Measurements from ENCODE around the gene FSTL4. TPM values are rescaled to one million over a fixed set of nuclear protein-coding genes. Genes with fewer than 3 reads are reported as not detected.

Gene FSTL4
- polyA plus RNA-seq, 1 donor from 2014 or later = 0.57 TPM

DNA sequence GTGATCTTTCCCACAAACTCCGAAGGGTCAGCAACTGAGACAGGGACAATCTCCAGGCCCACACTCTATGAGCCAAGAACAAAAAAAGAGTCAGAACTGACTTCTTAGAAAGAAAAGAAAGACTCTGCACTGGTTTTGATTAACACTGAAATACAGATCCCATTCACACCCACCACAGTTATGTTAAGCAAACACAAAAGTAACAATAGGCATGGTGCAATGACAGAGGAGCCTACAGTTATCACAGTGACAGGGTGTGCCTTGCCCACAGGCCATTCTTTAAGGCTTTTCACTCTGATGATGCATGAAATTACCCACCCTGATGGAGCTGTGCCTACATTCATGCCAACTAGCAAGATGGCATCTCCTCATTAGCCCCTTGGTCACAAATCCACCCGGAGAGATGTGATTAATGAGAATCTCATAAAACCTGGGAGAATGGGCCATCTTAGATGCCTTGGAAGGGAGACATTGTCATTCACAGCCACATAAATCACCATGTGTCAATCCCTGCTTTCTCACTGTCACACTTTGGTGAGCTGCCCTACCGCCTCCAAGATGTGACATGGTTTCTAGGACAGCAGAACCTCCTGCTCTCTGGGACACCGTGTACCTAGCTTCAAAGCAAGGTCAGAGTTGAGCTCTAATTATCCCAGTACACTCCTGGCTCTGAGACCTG lies 27.6 kb upstream of the FSTL4 start (continued):
- TF ChIP-seq TAF1 (IDR thresholded peaks at IDR 0.05; ENCODE audit: low read depth) = no peak

DNA sequence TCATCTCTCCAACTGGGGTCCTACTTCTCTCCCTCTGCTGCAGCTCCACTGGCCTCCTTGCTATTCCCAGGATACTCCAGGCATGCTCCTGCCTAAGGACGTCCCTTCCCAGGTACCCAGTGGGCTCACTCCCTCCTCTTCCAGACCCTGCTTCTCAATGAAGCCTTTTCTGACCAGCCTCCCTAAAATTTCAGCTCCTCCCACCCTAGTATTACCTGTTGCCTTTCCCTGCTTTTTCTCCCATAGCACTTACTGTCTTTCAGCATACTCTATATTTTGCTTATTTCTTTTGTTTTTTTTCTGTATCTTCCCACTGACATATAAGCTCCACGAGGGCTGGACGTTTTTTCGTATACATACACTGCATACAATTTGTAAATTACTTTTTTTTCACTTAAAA lies 26.1 kb upstream of the FSTL4 start:
- TF ChIP-seq POLR2AphosphoS5 (IDR thresholded peaks at IDR 0.05) (no peak), SMC3 (conservative IDR thresholded peaks at IDR 0.05; ENCODE audit: poor library complexity) (no peak), EP300 (conservative IDR thresholded peaks at IDR 0.05; ENCODE audit: poor library complexity, severe bottlenecking) (no peak), RAD21 (conservative IDR thresholded peaks at IDR 0.05) (no peak)
- no peaks in the 10 kb centered on the region for H3F3A ChIP-seq (ENCODE audit: insufficient read depth, low read length, poor library complexity, severe bottlenecking)

DNA sequence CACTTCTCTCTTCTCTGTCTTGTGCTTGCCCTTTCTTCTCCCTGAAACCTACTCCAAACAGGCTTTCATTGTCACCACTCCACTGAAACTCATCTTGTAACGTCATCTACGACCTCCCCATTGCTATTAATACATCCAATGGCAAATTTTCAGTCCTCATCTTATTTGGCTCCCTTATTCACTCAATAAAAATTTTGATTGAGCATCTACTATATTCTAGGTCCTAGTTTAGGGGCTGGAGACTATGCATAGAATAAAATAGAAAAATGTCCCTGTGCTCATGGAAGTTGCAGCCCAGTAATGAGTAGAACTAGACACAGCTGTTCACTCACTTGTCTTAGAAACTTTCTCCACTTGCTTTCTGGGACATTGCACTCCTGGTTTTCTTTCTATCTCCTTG lies 24.9 kb upstream of the FSTL4 start:
- no peak for TF ChIP-seq POLR2AphosphoS5 (IDR thresholded peaks at IDR 0.05)
- TF ChIP-seq, protein P1, sequence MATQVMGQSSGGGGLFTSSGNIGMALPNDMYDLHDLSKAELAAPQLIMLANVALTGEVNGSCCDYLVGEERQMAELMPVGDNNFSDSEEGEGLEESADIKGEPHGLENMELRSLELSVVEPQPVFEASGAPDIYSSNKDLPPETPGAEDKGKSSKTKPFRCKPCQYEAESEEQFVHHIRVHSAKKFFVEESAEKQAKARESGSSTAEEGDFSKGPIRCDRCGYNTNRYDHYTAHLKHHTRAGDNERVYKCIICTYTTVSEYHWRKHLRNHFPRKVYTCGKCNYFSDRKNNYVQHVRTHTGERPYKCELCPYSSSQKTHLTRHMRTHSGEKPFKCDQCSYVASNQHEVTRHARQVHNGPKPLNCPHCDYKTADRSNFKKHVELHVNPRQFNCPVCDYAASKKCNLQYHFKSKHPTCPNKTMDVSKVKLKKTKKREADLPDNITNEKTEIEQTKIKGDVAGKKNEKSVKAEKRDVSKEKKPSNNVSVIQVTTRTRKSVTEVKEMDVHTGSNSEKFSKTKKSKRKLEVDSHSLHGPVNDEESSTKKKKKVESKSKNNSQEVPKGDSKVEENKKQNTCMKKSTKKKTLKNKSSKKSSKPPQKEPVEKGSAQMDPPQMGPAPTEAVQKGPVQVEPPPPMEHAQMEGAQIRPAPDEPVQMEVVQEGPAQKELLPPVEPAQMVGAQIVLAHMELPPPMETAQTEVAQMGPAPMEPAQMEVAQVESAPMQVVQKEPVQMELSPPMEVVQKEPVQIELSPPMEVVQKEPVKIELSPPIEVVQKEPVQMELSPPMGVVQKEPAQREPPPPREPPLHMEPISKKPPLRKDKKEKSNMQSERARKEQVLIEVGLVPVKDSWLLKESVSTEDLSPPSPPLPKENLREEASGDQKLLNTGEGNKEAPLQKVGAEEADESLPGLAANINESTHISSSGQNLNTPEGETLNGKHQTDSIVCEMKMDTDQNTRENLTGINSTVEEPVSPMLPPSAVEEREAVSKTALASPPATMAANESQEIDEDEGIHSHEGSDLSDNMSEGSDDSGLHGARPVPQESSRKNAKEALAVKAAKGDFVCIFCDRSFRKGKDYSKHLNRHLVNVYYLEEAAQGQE (IDR thresholded peaks at IDR 0.05; ENCODE audit: borderline replicate concordance) = no peak
- no peak for TF ChIP-seq EP300 (conservative IDR thresholded peaks at IDR 0.05; ENCODE audit: poor library complexity, severe bottlenecking)
- no peak for TF ChIP-seq SMC3 (conservative IDR thresholded peaks at IDR 0.05; ENCODE audit: poor library complexity)
- no peak for TF ChIP-seq RAD21 (conservative IDR thresholded peaks at IDR 0.05)
- TF ChIP-seq, protein P2, sequence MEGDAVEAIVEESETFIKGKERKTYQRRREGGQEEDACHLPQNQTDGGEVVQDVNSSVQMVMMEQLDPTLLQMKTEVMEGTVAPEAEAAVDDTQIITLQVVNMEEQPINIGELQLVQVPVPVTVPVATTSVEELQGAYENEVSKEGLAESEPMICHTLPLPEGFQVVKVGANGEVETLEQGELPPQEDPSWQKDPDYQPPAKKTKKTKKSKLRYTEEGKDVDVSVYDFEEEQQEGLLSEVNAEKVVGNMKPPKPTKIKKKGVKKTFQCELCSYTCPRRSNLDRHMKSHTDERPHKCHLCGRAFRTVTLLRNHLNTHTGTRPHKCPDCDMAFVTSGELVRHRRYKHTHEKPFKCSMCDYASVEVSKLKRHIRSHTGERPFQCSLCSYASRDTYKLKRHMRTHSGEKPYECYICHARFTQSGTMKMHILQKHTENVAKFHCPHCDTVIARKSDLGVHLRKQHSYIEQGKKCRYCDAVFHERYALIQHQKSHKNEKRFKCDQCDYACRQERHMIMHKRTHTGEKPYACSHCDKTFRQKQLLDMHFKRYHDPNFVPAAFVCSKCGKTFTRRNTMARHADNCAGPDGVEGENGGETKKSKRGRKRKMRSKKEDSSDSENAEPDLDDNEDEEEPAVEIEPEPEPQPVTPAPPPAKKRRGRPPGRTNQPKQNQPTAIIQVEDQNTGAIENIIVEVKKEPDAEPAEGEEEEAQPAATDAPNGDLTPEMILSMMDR (IDR thresholded peaks at IDR 0.05; ENCODE audit: poor library complexity, severe bottlenecking) = no peak
- no peak for TF ChIP-seq TAF1 (IDR thresholded peaks at IDR 0.05; ENCODE audit: low read depth)
- TF ChIP-seq EZH2 (IDR thresholded peaks at IDR 0.05; ENCODE audit: borderline replicate concordance, insufficient read depth, low read length, poor library complexity, severe bottlenecking) = no peak
- no peak for TF ChIP-seq MXI1 (conservative IDR thresholded peaks at IDR 0.05; ENCODE audit: poor library complexity, severe bottlenecking)
- H3F3A ChIP-seq (ENCODE audit: insufficient read depth, low read length, poor library complexity, severe bottlenecking) = no peaks in the 10 kb centered on the region
- H2AFZ ChIP-seq (ENCODE audit: low read depth, low read length) = no peak overlapping the region
- no peak overlapping the region for H3K4me2 ChIP-seq (ENCODE audit: low read length)
- no peak overlapping the region for H3K27ac ChIP-seq (ENCODE audit: low read length)
- no peaks in the 10 kb centered on the region for H4K20me1 ChIP-seq (ENCODE audit: insufficient read depth)
- no peaks in the 10 kb centered on the region for H3K36me3 ChIP-seq (ENCODE audit: insufficient read depth, low read length)
- H3K9me2 ChIP-seq (ENCODE audit: insufficient read depth, low read length) = no peaks in the 10 kb centered on the region
- H3K79me2 ChIP-seq (replicated peaks; ENCODE audit: insufficient read depth, low read length) = no peaks in the 10 kb centered on the region
- H3K27me3 ChIP-seq (ENCODE audit: insufficient read depth, low read depth, low read length) = no peaks in the 10 kb centered on the region
- H3K4me3 ChIP-seq (ENCODE audit: low read length) = no peak overlapping the region
- no peaks in the 10 kb centered on the region for H3K9me3 ChIP-seq (ENCODE audit: low read length)
- no peak overlapping the region for H3K9ac ChIP-seq (ENCODE audit: low read length)

More for the DNA sequence above, 26.1 kb upstream of the FSTL4 start:
- Histone ChIP-seq H3K9me3 (ENCODE audit: low read length) (no peaks in the 10 kb centered on the region), H3K4me2 (ENCODE audit: low read length) (no peak overlapping the region), H4K20me1 (ENCODE audit: insufficient read depth) (no peaks in the 10 kb centered on the region), H3K36me3 (ENCODE audit: insufficient read depth, low read length) (no peaks in the 10 kb centered on the region), H2AFZ (ENCODE audit: low read depth, low read length) (no peak overlapping the region), H3K27me3 (ENCODE audit: insufficient read depth, low read depth, low read length) (no peaks in the 10 kb centered on the region), H3K27ac (ENCODE audit: low read length) (no peak overlapping the region), H3K9ac (ENCODE audit: low read length) (no peak overlapping the region), H3K9me2 (ENCODE audit: insufficient read depth, low read length) (no peaks in the 10 kb centered on the region), H3K79me2 (replicated peaks; ENCODE audit: insufficient read depth, low read length) (no peaks in the 10 kb centered on the region), H3K4me3 (ENCODE audit: low read length) (no peak overlapping the region)

All from neural cell (in vitro differentiated cells).